ENCODE measurements around the gene TBC1D2B. TPM values are rescaled to one million over a fixed set of nuclear protein-coding genes. Genes with fewer than 3 reads are reported as not detected.

The TBC1D2B gene
- total and polyA plus RNA-seq, 2 of the 4 experiments (the other 2 are of a cell fraction): 17.7 to 28.3 TPM

DNA sequence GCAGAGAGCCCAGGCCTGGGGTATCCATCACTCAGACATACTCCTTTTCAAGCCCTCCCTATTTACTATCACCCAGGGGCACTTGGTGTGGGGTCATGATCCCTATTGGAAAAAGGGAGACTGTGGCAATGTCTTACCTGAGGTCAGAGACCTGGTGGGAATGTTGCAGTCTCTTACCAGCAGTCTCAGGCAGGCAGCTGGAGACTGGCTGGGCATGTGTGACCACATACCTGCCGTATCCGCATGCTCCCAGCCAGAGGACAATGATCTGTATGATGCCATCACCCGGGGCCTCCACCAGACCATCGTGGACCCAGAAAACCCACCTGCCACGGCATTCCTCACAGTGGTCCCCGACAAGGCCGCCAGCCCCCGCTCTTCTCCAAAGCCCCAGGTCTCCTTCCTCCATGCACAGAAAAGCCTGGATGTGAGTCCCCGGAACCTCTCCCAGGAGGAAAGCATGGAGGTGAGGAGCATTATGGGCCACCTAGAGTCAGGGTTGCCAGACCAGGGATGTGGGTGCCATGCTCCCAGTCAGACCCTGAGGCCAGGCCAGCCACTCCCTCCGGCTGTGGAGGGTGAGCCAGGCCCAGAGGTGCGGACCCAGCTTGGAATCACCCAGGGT lies 20.7 kb upstream of the TBC1D2B start:
- Histone ChIP-seq H3K56ac (ENCODE audit: extremely low read depth, insufficient read depth, low read length) (no peak overlapping the region), H2BK5ac (ENCODE audit: low read depth, low read length, poor library complexity, severe bottlenecking) (no peak overlapping the region), H3K4me3 (ENCODE audit: insufficient read depth, low read depth, low read length) (no peak overlapping the region), H2BK120ac (ENCODE audit: low read depth, low read length) (no peak overlapping the region), H3K14ac (replicated peaks; ENCODE audit: low read depth, low read length) (no peak overlapping the region), H3K4ac (ENCODE audit: low read depth, low read length) (no peak overlapping the region), H2AK5ac (ENCODE audit: low read depth, low read length) (no peak overlapping the region), H3K27ac (ENCODE audit: insufficient read depth, low read length) (no peak overlapping the region), H4K8ac (ENCODE audit: low read depth in 2 of 2, low read length in 2 of 2) (no peak overlapping the region), H3K36me3 (ENCODE audit: control insufficient read depth, insufficient read depth, low read length) (no peaks in the 10 kb centered on the region), H3K18ac (ENCODE audit: low read depth, low read length) (no peak overlapping the region), H3K4me1 (ENCODE audit: control insufficient read depth, insufficient read depth, low read length) (peaks cover 10% of the 10 kb centered on the region), H2AK9ac (replicated peaks; ENCODE audit: low read depth, low read length, poor library complexity) (no peak overlapping the region), H4K91ac (ENCODE audit: insufficient read depth, low read depth, low read length) (no peak overlapping the region), H3K9me1 (ENCODE audit: insufficient read depth, low read length) (peaks cover 8% of the 10 kb centered on the region), H3K9ac (ENCODE audit: low read depth, low read length) (no peak overlapping the region), H3K4me2 (ENCODE audit: low read depth, low read length) (no peak overlapping the region), H2AFZ (replicated peaks; ENCODE audit: low read length, poor library complexity) (no peak overlapping the region), H2BK20ac (ENCODE audit: low read depth, low read length) (no peak overlapping the region), H3K27me3 (ENCODE audit: control insufficient read depth, insufficient read depth, low read length) (peaks cover 27% of the 10 kb centered on the region), H4K20me1 (ENCODE audit: insufficient read depth, low read length) (peaks cover 12% of the 10 kb centered on the region), H3K23ac (ENCODE audit: low read depth, low read length) (no peak overlapping the region), H4K5ac (ENCODE audit: low read depth, low read length) (no peak overlapping the region), H3K9me3 (ENCODE audit: control insufficient read depth, insufficient read depth, low read length) (no peaks in the 10 kb centered on the region), H2BK15ac (ENCODE audit: low read depth, low read length) (no peak overlapping the region), H3K79me1 (ENCODE audit: low read depth in 1 of 2, low read length in 2 of 2) (no peaks in the 10 kb centered on the region)
- no peak for ATAC-seq (ENCODE audit: low read depth)
- DNase-seq: no peak
- in situ Hi-C loops (cut with MboI; ENCODE audit: low sequenced_read_pairs): no loop called here
- ChIA-PET POLR2A (ENCODE audit: unreplicated experiment) (no interaction called here), CTCF (no interaction called here)
- WGBS, 2 experiments (ENCODE audit: extremely low coverage in 2 of 2, insufficient read length in 1 of 2): 100% methylated on average over 3 of the region's 11 CpGs; no CpG with 5 or more reads in 1 of the 2 experiments
- intact Hi-C loops (cut with micrococcal nuclease): no loop called here
- TF ChIP-seq RCOR1 (IDR thresholded peaks at IDR 0.05; ENCODE audit: insufficient replicate concordance, low read length): no peak
- TF ChIP-seq MXI1 (IDR thresholded peaks at IDR 0.05; ENCODE audit: borderline replicate concordance, low read depth, low read length): no peak
- no peak for TF ChIP-seq MAFK (IDR thresholded peaks at IDR 0.05; ENCODE audit: low read depth, low read length)
- TF ChIP-seq MAZ (IDR thresholded peaks at IDR 0.05; ENCODE audit: borderline replicate concordance, low read depth, low read length): no peak
- TF ChIP-seq, protein P1, sequence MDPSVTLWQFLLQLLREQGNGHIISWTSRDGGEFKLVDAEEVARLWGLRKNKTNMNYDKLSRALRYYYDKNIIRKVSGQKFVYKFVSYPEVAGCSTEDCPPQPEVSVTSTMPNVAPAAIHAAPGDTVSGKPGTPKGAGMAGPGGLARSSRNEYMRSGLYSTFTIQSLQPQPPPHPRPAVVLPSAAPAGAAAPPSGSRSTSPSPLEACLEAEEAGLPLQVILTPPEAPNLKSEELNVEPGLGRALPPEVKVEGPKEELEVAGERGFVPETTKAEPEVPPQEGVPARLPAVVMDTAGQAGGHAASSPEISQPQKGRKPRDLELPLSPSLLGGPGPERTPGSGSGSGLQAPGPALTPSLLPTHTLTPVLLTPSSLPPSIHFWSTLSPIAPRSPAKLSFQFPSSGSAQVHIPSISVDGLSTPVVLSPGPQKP (IDR thresholded peaks at IDR 0.05; ENCODE audit: borderline replicate concordance, low read depth, low read length): no peak
- TF ChIP-seq RAD21 (IDR thresholded peaks at IDR 0.05; ENCODE audit: low read length): no peak
- BruUV-seq (replicated peaks): no TSS peak
- dilution Hi-C loops (cut with HindIII; ENCODE audit: low sequenced_read_pairs, unreplicated experiment): no loop called here

All from IMR-90 (cell line).